ENCODE measurements around the gene TRPV3.

DNA sequence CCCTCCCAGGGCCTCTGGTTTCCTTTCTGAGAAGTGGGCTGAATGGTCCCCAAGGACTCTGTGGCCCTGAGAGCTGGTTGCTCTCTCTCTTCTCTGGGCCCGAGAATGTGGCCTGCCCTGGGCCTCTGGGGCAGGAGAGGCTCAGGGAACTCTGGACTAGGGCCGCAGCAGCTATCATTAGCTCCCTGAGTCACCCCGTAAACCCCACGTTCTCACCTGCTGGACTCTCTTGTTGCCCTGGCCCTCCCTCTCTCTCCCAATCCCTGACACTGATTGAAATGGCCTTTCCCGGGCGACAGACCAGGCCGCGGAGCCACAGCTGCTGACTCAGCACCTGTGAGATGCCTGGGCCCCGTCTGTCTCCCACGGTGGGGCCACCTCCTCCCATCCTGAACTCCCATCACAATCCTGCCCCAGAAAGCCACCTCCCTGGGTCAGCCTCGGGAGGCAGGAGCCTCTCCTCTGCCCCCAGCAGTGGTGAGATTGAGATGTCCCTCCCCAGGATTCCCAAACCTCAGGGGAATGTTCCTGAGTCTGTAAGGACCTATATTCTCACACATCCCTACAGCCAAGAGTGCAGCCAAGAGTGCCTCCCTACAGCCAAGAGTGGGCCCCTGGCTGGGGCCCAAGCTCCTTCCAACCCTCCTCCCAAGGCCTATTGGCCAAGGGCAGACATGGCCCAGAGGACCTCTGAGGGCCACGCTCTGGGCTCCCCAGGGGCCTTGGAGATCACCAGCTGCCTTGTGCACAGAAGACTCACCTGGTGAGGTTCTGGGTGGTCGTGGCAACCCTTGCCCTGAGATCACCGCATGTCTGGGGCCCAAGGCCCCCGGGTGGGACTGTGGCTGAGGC, 470 bp downstream of the TRPV3 start:
- TF ChIP-seq, protein P1, sequence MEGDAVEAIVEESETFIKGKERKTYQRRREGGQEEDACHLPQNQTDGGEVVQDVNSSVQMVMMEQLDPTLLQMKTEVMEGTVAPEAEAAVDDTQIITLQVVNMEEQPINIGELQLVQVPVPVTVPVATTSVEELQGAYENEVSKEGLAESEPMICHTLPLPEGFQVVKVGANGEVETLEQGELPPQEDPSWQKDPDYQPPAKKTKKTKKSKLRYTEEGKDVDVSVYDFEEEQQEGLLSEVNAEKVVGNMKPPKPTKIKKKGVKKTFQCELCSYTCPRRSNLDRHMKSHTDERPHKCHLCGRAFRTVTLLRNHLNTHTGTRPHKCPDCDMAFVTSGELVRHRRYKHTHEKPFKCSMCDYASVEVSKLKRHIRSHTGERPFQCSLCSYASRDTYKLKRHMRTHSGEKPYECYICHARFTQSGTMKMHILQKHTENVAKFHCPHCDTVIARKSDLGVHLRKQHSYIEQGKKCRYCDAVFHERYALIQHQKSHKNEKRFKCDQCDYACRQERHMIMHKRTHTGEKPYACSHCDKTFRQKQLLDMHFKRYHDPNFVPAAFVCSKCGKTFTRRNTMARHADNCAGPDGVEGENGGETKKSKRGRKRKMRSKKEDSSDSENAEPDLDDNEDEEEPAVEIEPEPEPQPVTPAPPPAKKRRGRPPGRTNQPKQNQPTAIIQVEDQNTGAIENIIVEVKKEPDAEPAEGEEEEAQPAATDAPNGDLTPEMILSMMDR (IDR thresholded peaks at IDR 0.05; ENCODE audit: low read length): no peak
- no peak for TF ChIP-seq EZH2 (IDR thresholded peaks at IDR 0.05; ENCODE audit: borderline replicate concordance, low read length)
